C4-2B (cell line): ENCODE results near the gene SPTLC1.
"Not testable (repeated sequence)": the region's sequence is repeated elsewhere in the genome, so short reads cannot be mapped to it uniquely, and the experiment has no call there.

Source experiments
- CTCF ChIP-seq: fragments of 450-650 bp; conservative IDR thresholded peaks from 2 replicates; pipeline ENCODE4 v1.5.1; 2017; ENCODE audit warnings: mild to moderate bottlenecking
- ZFX ChIP-seq: fragments of 450-650 bp; IDR thresholded peaks from 2 replicates; pipeline ENCODE4 v1.6.1; 2017

- TF ChIP-seq CTCF, ZFX: not testable (repeated sequence)
Observed at GRCh38 chr9:92153466-92154415, 38.5 kb upstream of the SPTLC1 start.
